HG03571 (cell line): ENCODE data around the gene TPBGL.

Source experiments
- ATAC-seq: cut with Tn5 transposase; IDR thresholded peaks from one replicate; pipeline ENCODE4 v1.9.1; 2021; ENCODE audit not compliant: unreplicated experiment

Gene TPBGL

DNA sequence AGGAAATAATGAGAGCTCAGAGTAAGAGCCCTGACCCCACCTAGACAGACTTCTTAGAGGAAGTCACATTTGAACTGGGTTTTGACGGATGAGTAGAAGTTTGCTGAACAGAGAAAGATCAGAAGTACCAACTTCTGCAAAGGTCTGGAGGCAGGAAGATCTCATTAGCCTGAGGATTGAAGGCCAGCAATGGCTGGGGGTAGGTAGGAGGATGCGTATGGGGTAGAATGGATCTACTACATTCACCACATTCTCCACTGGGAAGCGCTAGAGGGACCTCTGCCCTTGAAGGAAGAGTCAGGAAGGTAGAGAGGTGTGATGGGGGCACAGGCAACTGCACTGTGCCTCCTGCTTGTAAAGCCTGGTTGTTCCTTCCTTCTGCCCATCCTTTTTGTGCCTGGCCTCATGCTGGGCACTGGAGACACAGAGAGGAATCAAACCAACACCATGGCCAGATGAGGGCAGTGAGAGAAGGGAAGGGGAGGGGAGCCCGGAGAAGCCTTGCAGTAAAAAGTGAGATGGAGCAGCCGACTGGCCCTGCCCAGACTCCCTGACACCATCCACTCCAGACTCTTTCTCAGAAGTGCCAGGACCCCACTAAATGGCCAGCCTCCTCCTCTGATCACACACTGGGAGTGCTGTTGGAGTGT lies 4.9 kb downstream of the TPBGL start:
- ATAC-seq, result no peak

DNA sequence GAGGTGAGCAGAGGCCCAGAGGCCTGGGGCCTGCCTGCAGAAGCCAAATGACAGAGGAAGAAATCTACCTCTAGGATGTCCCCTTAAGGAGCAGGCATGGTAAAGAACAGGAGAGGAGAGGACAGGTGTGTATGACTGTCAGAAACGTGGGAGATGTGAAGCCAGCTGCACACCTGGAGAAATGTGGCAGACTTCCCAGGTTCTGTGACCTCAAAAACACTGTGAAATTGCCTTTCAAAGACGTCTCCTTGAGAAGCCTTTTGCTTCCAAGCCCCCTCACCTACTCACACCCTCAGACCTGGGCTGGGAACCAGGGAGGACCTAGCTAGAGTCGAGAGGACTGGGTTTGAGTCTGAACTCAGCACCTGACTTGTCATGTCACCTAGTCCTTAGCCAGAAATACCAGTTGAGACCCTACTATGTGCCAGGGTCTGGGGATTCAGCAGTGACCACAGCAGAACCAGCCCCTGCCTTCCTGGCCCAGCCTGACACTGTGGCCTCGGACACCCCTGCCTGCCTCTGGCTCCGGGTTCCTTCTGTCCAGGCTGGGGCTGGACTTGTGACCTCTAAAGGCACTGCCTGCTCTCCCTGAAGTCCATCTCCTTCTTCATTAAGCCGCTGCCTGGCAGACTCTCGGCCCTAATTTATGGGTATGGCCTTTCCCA lies 5.6 kb downstream of the TPBGL start:
- ATAC-seq, result no peak

DNA sequence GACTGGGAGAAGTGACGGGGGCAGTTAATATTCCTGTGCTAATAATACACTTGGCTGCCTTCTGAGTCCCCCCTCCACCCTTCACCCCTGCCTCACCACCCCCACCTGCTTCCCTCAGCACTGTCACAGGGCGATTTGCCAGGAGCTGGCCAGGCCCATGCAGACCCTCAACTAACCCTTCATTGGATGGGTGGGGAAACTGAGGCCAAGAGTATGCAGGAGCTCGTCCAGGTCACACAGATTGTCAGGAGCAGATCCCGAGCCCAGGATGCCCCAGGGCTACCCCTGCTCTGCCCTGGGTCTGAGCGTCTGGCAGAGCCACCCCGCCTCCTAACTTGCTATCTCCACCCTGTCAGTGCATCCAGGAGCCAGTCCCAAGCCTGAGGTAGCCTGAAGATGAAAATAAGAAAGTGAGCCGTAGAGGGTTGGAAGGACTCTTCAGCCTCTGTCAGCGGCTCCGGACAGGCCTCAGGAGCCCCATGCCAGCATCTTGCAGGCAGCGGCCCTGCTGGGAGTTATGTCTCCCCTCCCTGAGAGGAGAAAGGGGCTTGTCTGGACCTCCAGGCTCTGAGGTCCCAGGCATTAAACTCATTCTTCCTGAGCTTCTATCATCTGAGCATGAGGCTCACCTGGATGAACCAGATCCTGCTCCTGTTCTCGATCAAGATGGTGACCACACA lies 6.2 kb downstream of the TPBGL start:
- no peak for ATAC-seq

DNA sequence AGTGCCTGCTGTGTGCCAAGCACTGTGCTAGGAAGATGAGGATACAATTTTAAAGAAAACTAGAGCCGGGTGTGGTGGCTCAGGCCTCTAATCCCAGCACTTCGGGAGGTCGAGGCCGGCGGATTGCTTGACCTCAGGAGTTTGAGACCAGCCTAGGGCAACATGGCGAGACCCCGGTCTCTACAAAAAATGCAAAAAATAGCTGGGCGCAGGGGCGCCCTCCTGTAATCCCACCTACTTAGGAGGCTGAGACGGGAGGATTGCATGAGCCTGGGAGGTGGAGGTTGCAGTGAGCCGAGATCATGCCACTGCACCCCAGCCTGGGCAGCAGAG lies 8.3 kb downstream of the TPBGL start:
- no peak for ATAC-seq

DNA sequence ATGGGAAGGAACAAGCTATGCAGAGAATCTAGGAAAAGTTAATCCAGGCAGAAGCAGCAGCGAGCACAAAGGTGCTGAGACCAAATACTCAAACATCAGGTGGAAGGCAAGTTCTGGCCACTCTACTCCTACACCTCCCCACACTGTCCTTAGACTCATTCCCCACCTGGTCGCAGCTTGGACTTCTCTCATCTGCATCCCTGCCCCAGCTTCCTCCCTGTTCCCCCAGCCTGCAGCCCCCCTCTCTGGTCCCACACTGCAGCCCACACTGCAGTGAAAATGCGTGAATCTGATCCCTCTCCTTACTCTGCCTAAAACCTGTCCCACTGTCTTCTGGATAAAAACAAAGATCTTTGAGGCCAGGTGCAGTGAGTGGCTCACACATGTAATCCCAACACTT lies 9.1 kb downstream of the TPBGL start:
- no peak for ATAC-seq

DNA sequence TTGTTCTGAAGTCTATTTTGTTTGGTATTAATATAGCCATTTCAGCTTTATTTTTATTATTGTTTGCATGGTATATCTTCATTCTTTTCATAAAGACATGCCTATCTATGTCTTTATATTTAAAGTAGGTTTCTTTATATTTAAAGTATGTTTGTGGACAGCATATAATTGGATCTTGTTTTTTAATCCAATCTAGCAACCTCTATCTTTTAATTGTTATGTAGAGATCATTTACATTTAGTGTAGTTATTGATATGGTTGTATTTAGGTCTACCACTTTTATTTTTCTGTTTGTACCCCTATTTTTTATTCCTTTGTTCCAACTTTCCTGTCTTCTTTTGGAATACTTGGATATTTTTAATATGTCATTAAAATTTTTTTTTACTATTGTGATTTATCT lies 13.8 kb downstream of the TPBGL start:
- no peak for ATAC-seq

DNA sequence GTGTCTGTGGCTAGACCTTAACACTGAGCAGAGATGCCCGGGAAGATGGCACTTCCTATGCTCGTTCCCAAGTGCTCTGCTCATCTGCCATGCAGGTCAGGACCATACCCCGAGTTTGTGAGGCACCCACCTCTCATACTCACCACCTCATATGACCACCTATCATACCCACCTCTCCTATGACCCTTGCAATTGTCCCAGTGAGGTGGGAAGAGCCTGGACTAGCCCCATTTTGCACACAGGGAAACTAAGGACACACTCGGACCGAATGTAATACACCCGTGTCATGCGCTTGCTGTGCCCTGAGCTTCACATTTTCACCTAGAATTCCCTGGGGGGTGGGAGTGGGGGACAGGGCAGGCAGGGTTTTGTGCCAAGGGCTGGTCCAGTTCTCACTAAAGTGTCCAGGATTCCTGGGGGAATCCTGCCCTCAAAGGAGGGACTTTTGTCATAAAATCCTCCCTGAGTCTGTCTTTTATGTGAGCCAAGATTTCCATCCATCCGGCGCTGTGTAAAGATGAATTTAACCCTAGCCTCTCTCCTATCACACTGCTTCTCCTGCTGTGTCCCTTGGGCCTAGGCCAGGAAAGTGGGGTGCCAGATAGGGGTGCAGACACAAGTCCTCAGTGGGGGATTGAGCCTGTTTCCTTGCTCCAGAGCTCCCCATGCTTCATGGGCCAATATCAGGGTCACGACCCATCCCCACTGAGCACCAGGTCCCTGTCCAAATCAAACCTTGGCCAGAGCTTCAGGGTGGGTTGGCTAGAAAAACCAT lies 20.0 kb downstream of the TPBGL start:
- no peak for ATAC-seq

DNA sequence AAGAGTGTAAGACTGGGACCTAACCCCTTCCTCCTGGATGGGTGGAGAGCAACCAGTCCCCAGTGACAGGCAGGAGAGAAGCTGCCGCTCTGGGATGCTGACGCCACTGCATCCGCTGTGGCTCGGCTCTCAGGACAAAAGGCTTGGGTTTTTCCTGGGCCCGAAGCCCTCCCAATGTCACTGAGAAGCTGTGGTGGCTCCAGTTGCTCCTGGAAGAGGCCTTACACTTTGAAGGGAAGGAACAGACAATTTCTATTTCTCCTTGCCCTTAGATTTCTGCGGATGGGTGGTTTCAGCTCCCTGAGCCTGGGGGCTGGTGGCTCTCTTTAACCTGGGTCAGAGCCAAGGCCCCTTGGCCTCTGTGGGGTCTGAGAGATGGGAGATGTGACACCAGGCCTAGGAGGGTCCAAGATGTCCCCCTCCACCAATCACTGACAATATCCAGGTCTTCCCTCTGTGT lies 21.4 kb downstream of the TPBGL start:
- ATAC-seq, result no peak

DNA sequence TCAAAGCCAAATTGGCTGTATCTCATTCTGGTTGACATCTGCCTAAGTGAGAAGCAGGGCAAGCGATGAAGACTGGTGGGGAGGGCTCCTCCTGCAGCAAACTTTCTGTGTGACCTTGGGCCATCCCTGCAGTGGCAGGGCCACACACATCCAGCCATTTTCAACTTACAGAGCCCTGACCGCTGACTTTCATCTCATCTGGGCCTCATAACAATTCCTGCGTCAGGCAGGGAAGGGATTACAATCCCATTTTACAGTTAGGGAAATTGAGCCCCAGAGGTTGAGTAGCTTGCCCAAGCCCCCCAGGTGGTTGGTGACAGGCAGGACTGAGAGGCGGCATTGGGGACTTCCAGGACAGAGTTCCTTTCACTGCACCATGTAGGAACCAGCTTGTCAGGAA lies 21.9 kb downstream of the TPBGL start:
- no peak for ATAC-seq

DNA sequence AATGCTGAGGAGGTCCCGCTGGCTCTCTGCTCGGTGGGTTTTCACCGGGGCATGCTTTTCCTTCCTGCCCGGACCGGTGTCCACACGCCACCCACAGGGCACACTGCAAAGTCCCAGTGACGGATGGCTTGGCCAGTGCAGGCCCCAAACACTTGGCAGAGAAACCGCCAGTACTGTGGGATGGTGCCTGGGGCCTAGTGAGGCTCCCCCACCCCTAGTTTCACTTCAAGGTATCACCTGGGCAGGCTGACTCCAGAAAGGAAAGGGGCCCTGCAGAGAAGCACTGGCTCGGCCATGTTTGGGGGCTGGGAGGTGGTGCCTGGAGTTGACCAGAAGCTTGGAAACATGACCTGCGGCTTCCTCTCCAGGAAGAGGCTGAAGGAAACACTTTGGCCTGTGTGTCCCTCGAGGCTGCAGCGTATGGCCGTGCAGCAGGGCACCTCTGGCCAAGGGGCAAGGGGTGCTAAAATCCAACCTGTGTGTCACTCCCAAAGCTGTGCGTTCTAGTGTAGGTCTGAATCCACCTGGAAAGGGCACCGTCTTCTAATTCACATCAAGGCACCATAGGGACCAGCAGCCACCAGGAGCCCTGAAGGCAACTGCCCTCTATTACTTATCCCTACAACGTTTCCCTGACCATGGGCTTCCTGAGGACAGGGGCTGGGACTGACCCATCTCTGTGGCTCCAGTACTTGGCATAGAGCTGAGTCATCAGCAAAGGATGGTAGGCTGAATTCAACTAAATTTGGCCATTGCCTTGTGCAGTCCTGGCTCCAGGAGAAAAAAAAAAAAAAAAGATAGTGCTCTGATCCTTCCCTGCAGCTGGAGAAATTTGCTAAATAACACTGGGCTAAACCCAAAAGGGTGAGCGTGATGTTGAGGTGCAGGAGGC lies 22.6 kb downstream of the TPBGL start:
- no peak for ATAC-seq

DNA sequence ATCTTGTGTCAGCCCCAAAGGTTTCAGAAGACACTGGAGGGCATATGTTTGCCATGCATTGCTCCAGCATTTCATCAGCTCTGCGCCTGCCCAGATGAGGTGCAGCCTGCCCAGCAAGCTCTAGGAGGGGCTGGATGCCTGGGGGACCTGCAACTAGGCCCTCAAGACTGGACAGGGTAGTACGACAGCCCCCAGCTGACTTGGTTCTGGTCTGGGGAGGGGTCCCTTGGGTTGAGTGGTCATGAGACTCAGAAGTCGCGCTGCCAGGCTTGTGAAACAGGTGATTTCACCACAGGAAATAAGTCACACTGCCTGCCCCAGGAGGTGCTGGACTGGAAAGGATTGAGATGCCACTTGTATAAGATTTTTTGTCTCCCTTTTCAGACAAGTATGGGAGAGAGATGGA lies 23.4 kb downstream of the TPBGL start:
- no peak for ATAC-seq

DNA sequence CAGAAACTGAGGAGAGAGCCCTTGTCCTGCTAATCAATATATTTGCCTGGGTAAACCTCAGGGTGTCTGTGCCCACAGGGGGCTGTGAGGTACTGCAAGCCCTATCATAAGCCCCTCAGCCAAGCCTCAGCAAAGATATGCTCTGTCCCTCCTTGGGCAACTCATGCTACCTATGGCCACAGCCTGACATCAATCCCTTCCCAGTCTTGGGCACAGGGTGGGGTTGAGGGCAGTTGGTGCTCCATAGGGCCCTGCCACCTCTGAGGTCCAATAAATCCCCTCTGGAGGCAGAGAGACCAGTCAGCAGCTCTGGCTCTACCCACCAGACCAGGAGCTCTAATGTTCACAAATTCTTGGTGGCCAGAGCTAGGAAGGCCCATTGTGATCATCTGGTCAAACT lies 23.8 kb downstream of the TPBGL start:
- ATAC-seq, result no peak

DNA sequence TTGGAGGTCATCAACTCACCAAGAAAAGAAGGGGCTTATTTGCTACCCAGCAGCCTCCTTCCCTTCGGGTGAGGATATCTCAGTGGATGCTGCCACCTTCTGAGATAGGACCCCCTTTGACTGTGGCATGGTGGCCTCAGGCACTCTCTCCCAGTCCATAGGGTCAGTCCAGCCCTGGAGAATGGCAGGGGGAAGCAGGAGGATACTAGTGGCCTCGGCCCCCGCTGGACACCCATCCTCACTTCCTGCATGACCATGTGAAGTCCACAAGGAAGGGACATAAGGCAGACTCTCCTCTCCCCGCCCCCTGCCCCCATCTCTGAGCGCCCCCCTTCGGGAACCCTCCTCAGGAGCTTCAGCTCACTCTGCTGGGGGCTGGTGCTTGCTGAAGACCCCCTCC lies 24.4 kb downstream of the TPBGL start:
- ATAC-seq, result no peak

DNA sequence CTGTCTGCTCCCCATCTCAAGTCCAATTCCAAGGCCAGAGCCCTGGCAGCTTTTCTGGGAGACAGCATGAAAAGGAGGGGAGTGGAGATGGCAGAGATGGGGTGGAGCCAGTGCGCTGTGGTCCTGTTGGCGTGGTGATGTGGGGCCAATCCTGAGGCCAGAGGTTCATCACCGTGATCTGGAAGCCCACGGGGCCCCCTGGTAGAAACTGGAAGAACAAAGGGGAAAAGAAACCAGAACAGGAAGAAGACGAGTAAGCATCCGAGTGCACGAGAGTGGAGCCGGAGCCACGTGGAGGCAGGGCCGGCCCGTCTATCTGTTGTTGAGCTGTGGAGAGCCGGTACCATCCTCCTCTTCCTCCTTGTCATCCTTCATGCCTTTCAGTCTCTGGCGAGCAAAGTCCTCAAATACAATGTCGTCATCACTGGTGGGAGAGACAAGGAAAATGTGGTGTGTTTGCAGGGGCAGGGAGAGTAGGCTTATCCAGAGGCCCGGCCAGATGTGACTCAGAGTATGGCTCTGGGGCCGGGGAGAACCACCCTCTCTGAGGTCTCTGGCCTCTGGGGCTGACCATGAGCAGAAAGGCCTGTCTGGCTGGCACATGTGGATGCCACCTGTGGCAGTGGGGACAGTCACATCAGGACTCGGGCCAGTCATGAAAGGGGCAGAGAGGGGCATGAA lies 25.4 kb downstream of the TPBGL start:
- no peak for ATAC-seq

DNA sequence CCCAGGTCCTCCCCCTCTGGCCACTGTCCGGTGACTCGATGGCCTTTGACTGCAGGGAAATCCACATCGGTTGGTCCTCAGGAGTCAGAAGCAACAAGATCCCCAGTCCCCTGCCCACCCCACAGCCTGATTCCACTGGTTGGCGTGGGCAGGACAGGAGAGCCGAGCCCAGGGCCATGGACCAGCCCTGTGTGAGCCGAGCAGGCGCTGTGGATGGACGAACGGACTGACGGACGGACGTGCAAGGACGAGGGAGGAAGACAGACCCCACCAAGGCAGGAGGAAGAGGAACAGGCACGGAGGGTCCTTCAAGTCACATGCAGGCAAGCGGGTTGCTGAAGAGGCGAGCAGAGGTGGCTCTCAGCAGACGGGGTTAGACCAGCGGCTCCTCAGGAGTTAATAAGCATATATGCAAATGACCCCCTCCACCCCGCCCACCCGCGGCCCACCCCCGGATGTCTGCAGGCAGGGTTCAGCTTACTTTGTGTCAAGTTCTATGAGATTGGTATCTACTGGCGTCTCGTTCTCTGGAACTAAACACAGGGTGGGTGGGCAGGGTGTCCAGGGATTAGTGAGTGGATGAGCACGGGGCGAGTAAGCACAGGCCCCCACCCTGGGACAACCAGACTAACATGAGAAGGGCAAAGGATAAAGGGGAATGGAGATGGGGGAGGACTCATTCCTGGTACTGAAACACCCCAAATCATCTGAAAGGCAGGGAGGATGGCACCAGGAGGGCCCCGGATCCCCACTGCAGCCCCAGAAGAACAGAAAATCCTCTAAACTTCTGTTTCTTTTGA lies 26.8 kb downstream of the TPBGL start:
- ATAC-seq, result no peak

DNA sequence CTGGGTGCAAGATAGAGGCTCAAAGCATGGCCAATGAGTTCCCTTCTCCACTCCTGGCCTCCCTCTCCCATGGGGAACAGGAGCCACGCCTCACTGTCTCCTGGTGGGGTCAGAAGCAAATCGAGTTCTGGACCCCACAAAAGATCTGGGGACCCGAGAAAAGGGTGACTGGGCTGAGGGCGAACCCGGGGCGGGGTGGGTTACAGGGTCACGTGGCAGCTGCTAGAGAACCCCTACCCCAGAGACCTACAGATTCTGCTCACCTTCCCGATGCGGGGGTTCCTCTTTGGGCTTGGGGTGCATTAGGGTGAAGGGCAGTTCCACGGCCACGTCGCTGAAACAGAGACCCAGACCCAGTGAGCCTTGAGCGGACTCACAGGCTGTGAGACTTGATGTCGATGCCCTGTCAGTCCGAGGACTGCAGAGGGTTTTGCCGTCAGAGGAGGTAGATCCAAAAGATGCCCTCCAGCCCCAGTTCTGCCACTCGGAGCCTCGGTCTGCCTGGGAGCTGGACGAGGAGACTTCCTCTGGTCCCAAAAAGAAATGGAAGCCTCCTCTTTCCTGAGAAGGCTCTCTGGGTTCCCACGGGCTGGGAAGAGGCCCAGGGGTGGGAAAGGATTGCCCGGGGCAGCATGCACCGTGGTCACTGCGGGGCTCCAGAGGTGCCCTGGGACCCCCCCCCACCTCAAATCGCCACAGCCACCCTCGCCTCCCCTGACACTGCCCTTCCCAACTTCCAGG lies 28.2 kb downstream of the TPBGL start:
- no peak for ATAC-seq

DNA sequence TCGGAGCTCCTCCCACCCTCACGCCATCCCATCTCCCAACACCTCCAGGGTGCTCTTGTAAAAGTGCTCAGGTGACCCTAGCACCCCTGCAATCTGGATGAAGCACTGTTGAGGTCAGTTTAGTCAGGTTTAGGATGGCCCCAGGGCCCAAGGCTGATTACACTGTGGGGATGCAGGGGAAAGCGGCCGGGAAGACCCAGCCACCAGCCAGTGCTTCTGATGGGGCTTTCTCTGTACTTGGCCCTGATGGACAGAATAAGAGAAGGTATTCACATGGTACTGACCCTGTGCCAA lies 28.7 kb downstream of the TPBGL start:
- no peak for ATAC-seq

DNA sequence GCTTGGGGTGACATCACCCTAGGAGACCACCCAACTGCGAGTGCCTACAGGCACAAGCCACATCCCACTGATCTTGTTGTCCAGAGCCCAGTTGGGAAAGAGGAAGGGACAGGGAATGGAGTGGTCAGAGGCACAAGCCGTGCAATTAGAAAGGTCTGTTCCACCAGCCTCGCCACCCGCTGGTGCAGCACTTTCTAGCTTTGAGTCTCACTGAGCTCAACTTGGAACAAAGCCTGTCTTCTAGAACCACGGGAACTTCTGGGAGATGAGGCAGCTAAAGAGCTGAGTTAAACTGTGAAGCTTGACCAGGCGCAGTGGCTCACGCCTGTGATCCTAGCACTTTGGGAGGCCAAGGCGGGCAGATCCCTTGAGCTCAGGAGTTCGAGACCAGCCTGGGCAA lies 29.3 kb downstream of the TPBGL start:
- no peak for ATAC-seq

DNA sequence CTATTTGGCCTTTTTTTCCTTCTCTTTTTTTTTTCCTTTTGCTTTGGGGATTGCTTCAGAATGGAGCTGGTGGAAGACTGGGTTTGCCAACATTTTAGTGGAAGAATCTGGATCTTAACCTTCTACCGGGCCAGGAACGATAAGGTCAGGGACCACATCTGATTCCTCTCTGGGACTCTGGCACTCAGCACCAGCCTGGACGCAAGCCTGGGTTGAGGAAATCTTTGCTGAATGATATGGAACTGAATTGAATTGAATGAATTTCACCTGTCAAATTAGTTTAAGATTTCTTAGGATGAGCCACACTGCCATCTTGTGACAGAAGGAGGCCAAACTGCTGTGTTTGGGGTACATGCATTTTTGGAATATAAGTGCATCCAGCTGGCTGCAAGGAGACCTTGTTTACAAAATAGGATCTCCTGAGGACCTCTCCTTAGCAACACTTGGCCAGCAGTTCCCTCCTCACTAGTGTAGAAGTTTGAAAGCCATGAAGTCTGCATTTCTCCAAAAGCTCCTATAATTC lies 30.4 kb downstream of the TPBGL start:
- ATAC-seq, result no peak
